Activated naive CD8-positive, alpha-beta T cell treated with anti-CD3 and anti-CD28 coated beads, Interleukin-2, amount 10 ng/mL, durations not matched to agents 7 days and 5 days (primary cell): ENCODE results near the gene RXRA. TPM values are rescaled to one million over a fixed set of nuclear protein-coding genes. Genes with fewer than 3 reads are reported as not detected.

Source experiments
- ATAC-seq: fragments of 150-1000 bp; cut with Tn5 transposase; one replicate; pipeline ENCODE4 v1.10.0; 2021; ENCODE audit warnings: low read depth, moderate library complexity
- POLR2A ChIA-PET: fragments of 350-600 bp; sonication (Branson Sonifier 250); formaldehyde crosslinking; loops from one replicate; lab custom pipeline; 2021; ENCODE audit warnings: antibody characterized with exemption; lab: Charles Lee
- DNase-seq: peaks from one replicate; pipeline ENCODE4 v3.0.0; 2021
- H3K27ac Mint-ChIP-seq: one replicate; pipeline ENCODE4 v1.8.0; 2022; ENCODE audit warnings: mild to moderate bottlenecking, mixed read lengths
- H3K27me3 Mint-ChIP-seq: one replicate; pipeline ENCODE4 v1.8.0; 2022; ENCODE audit warnings: mild to moderate bottlenecking, moderate library complexity, mixed read lengths
- H3K36me3 Mint-ChIP-seq: one replicate; pipeline ENCODE4 v1.8.0; 2021; ENCODE audit warnings: mild to moderate bottlenecking, mixed read lengths
- H3K4me1 Mint-ChIP-seq: one replicate; pipeline ENCODE4 v1.8.0; 2021; ENCODE audit warnings: mixed read lengths
- H3K4me3 Mint-ChIP-seq: one replicate; pipeline ENCODE4 v1.8.0; 2022; ENCODE audit warnings: mild to moderate bottlenecking, moderate library complexity, mixed read lengths
- H3K9me3 Mint-ChIP-seq: one replicate; pipeline ENCODE4 v1.8.0; 2021; ENCODE audit warnings: mixed read lengths
- total RNA-seq, 2 experiments: library from RNA; stranded (reverse); gene quantifications; one replicate each; pipeline ENCODE4 v1.2.3, GENCODE V29; 2021

The RXRA gene
- total RNA-seq, 2 experiments from 2014 or later: 5.6 to 7.1 TPM

- no peak for ATAC-seq
- no peak overlapping the region for H3K27ac Mint-ChIP-seq
- POLR2A ChIA-PET: no interaction called here
- no peaks in the 10 kb centered on the region for H3K9me3 Mint-ChIP-seq
- H3K4me3 Mint-ChIP-seq: no peak overlapping the region
- no peak for DNase-seq
- no peaks in the 10 kb centered on the region for H3K4me1 Mint-ChIP-seq
- H3K36me3 Mint-ChIP-seq: no peaks in the 10 kb centered on the region
- no peaks in the 10 kb centered on the region for H3K27me3 Mint-ChIP-seq
These were observed 31.4 kb downstream of the RXRA start for GRCh38 chr9:134357631-134358025.

GRCh38 chr9:134358026-134358661 is 31.9 kb downstream of the RXRA start:
- H3K4me3 Mint-ChIP-seq: no peak overlapping the region

GRCh38 chr9:134358662-134359319 is 32.5 kb downstream of the RXRA start:
- DNase-seq: no peak
- POLR2A ChIA-PET: no interaction called here
- Mint-ChIP-seq H3K27me3 (no peaks in the 10 kb centered on the region), H3K9me3 (no peaks in the 10 kb centered on the region), H3K27ac (no peak overlapping the region), H3K36me3 (no peaks in the 10 kb centered on the region), H3K4me3 (no peak overlapping the region), H3K4me1 (no peaks in the 10 kb centered on the region)
- no peak for ATAC-seq

More at GRCh38 chr9:134358026-134358661, 31.9 kb downstream of the RXRA start:
- POLR2A ChIA-PET: no interaction called here
- Mint-ChIP-seq H3K36me3 (no peaks in the 10 kb centered on the region), H3K4me1 (no peaks in the 10 kb centered on the region), H3K27me3 (no peaks in the 10 kb centered on the region), H3K27ac (no peak overlapping the region), H3K9me3 (no peaks in the 10 kb centered on the region)
- ATAC-seq (no peak), DNase-seq (no peak)

GRCh38 chr9:134359493-134360179 is 33.4 kb downstream of the RXRA start:
- no peak for DNase-seq
- Mint-ChIP-seq H3K36me3 (no peaks in the 10 kb centered on the region), H3K9me3 (no peaks in the 10 kb centered on the region), H3K4me3 (no peak overlapping the region), H3K27ac (no peak overlapping the region), H3K4me1 (no peaks in the 10 kb centered on the region), H3K27me3 (no peaks in the 10 kb centered on the region)
- no peak for ATAC-seq
- POLR2A ChIA-PET: no interaction called here

- ATAC-seq: no peak
- no peak for DNase-seq
- no peaks in the 10 kb centered on the region for H3K36me3 Mint-ChIP-seq
- no peak overlapping the region for H3K27ac Mint-ChIP-seq
- POLR2A ChIA-PET: no interaction called here
- no peaks in the 10 kb centered on the region for H3K4me1 Mint-ChIP-seq
- no peaks in the 10 kb centered on the region for H3K9me3 Mint-ChIP-seq
- H3K27me3 Mint-ChIP-seq: no peaks in the 10 kb centered on the region
- H3K4me3 Mint-ChIP-seq: no peak overlapping the region
These were observed 34.0 kb downstream of the RXRA start for GRCh38 chr9:134360180-134360759.

- H3K9me3 Mint-ChIP-seq: no peaks in the 10 kb centered on the region
- H3K27me3 Mint-ChIP-seq: no peaks in the 10 kb centered on the region
- no peak for ATAC-seq
- DNase-seq: no peak
- no peak overlapping the region for H3K27ac Mint-ChIP-seq
- no peaks in the 10 kb centered on the region for H3K4me1 Mint-ChIP-seq
- no peaks in the 10 kb centered on the region for H3K36me3 Mint-ChIP-seq
- no peak overlapping the region for H3K4me3 Mint-ChIP-seq
- POLR2A ChIA-PET: no interaction called here
These were observed 34.6 kb downstream of the RXRA start for GRCh38 chr9:134360897-134361296.

- no peaks in the 10 kb centered on the region for H3K27me3 Mint-ChIP-seq
- no peak for ATAC-seq
- no peak overlapping the region for H3K4me3 Mint-ChIP-seq
- H3K36me3 Mint-ChIP-seq: no peaks in the 10 kb centered on the region
- DNase-seq: no peak
- H3K27ac Mint-ChIP-seq: no peak overlapping the region
- H3K4me1 Mint-ChIP-seq: no peaks in the 10 kb centered on the region
- no peaks in the 10 kb centered on the region for H3K9me3 Mint-ChIP-seq
- POLR2A ChIA-PET: interaction anchor here (0.5 kb wide), 1 partner anchor 11 kb away, joined by 3 read pairs; no protein-coding TSS in a partner anchor
These were observed 35.2 kb downstream of the RXRA start for GRCh38 chr9:134361426-134361825.

GRCh38 chr9:134361843-134362414 is 35.7 kb downstream of the RXRA start:
- POLR2A ChIA-PET: interaction anchor here (0.5 kb wide), 1 partner anchor 12 kb away, joined by 3 read pairs; no protein-coding TSS in a partner anchor

GRCh38 chr9:134363450-134363849 is 37.2 kb downstream of the RXRA start:
- Mint-ChIP-seq H3K36me3 (no peaks in the 10 kb centered on the region), H3K9me3 (peaks cover under 1% of the 10 kb centered on the region), H3K27ac (no peak overlapping the region), H3K27me3 (no peaks in the 10 kb centered on the region), H3K4me3 (no peak overlapping the region), H3K4me1 (peaks cover under 1% of the 10 kb centered on the region)
- ATAC-seq: no peak
- DNase-seq: no peak
- POLR2A ChIA-PET: no interaction called here

More at GRCh38 chr9:134361843-134362414, 35.7 kb downstream of the RXRA start:
- no peak overlapping the region for H3K4me3 Mint-ChIP-seq
- no peak overlapping the region for H3K27ac Mint-ChIP-seq
- ATAC-seq (no peak), DNase-seq (no peak)
- H3K4me1 Mint-ChIP-seq: no peaks in the 10 kb centered on the region
- H3K9me3 Mint-ChIP-seq: no peaks in the 10 kb centered on the region
- no peaks in the 10 kb centered on the region for H3K36me3 Mint-ChIP-seq
- no peaks in the 10 kb centered on the region for H3K27me3 Mint-ChIP-seq

- Mint-ChIP-seq H3K4me1 (peaks cover 3% of the 10 kb centered on the region), H3K36me3 (no peaks in the 10 kb centered on the region), H3K27ac (no peak overlapping the region), H3K9me3 (peaks cover 3% of the 10 kb centered on the region), H3K4me3 (no peak overlapping the region), H3K27me3 (no peaks in the 10 kb centered on the region)
- ATAC-seq (no peak), DNase-seq (no peak)
- POLR2A ChIA-PET: interaction anchor here (0.7 to 1.3 kb wide), 2 partner anchors 14 to 58 kb away, joined by 3 read pairs; no protein-coding TSS in a partner anchor
These were observed 38.3 kb downstream of the RXRA start for GRCh38 chr9:134364391-134365114.

GRCh38 chr9:134365115-134365596 is 38.9 kb downstream of the RXRA start:
- peaks cover 3% of the 10 kb centered on the region for H3K4me1 Mint-ChIP-seq
- H3K36me3 Mint-ChIP-seq: no peaks in the 10 kb centered on the region
- H3K27me3 Mint-ChIP-seq: no peaks in the 10 kb centered on the region
- no peak overlapping the region for H3K27ac Mint-ChIP-seq
- DNase-seq: no peak
- H3K4me3 Mint-ChIP-seq: no peak overlapping the region
- H3K9me3 Mint-ChIP-seq: peaks cover 3% of the 10 kb centered on the region
- POLR2A ChIA-PET: interaction anchor here (1.3 kb wide), 1 partner anchor 13 kb away, joined by 3 read pairs; no protein-coding TSS in a partner anchor
- no peak for ATAC-seq

GRCh38 chr9:134365791-134366222 is 39.6 kb downstream of the RXRA start:
- Mint-ChIP-seq H3K36me3 (no peaks in the 10 kb centered on the region), H3K9me3 (peaks cover 3% of the 10 kb centered on the region), H3K4me3 (no peak overlapping the region), H3K4me1 (peaks cover 3% of the 10 kb centered on the region), H3K27ac (no peak overlapping the region), H3K27me3 (no peaks in the 10 kb centered on the region)
- no peak for DNase-seq
- POLR2A ChIA-PET: no interaction called here
- ATAC-seq: no peak
